K562 (cell line): ENCODE data around the gene TGM1.

Experiments used
- ETV6 ChIP-seq, 3 experiments: fragments of 150-350 bp in 1 of 3; sonication (generic) in 1 of 3; formaldehyde crosslinking in 1 of 3; IDR thresholded peaks; 2 replicates each; pipeline versions ENCODE4 v1.6.1 to v1.8.0; 2014 to 2022; ENCODE audit warnings: borderline replicate concordance in 2 of 3, low read depth in 2 of 3, antibody characterized with exemption in 1 of 3, low read length in 1 of 3, mild to moderate bottlenecking in 1 of 3, missing genetic modification reagents in 1 of 3
- EZH2 ChIP-seq: IDR thresholded peaks from 2 replicates; pipeline ENCODE4 v1.6.1; 2012; ENCODE audit warnings: low read depth, mild to moderate bottlenecking, inconsistent platforms, low read length, borderline replicate concordance
- NFYB ChIP-seq: IDR thresholded peaks from 2 replicates; pipeline ENCODE4 v1.6.1; 2011; ENCODE audit warnings: mild to moderate bottlenecking, moderate library complexity; ENCODE audit not compliant: insufficient read length; ENCODE audit errors: extremely low read depth
- RBM17 ChIP-seq: fragments of 200-400 bp; formaldehyde crosslinking; IDR thresholded peaks from 2 replicates; pipeline ENCODE4 v1.6.1; 2017; ENCODE audit warnings: low read depth, mild to moderate bottlenecking, low read length, borderline replicate concordance
- SETDB1 ChIP-seq: IDR thresholded peaks from one replicate; pipeline ENCODE4 v1.6.1; 2012; ENCODE audit warnings: low read length, control low read depth, inconsistent platforms
- TF ChIP-seq, protein P1 (sequence below), 3 experiments: IDR thresholded peaks in 2 of 3; conservative IDR thresholded peaks in 1 of 3; 2 replicates each; pipeline ENCODE4 v1.5.1; 2011 to 2012; ENCODE audit warnings: low read length in 3 of 3, mild to moderate bottlenecking in 3 of 3, control low read depth in 2 of 3, improper control_type of control experiment in 1 of 3, inconsistent platforms in 1 of 3, low read depth in 1 of 3, mixed read lengths in 1 of 3, moderate library complexity in 1 of 3; ENCODE audit not compliant: insufficient read depth in 2 of 3

DNA sequence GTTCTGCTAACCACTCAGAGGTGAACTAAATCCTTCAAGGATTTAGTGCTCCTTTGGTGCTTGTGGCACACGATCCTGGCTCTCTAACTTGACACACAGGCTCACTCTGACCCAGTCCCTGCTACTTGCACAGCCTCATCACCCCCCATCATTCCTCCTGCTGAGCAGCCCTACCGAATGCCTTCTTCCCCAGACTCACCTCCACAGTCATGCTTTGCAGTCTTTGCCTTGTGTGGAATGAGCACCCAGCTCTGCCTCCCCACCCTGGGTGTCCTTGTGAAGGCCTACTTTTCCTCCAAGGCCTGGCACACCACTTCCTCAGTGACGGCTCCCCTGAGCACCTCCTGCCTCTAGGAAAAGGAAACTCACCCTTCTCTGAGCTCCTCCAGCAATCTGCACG lies 12.6 kb downstream of the TGM1 start:
- TF ChIP-seq ETV6 (IDR thresholded peaks at IDR 0.05; ENCODE audit: borderline replicate concordance in 1 of 2, low read depth in 2 of 2, low read length in 1 of 2): no peak
- TF ChIP-seq ETV6 (CRISPR knock-in tag; IDR thresholded peaks at IDR 0.05; ENCODE audit: borderline replicate concordance): no peak
- TF ChIP-seq NFYB: no peak
- no peak for TF ChIP-seq SETDB1
- TF ChIP-seq, protein P1, sequence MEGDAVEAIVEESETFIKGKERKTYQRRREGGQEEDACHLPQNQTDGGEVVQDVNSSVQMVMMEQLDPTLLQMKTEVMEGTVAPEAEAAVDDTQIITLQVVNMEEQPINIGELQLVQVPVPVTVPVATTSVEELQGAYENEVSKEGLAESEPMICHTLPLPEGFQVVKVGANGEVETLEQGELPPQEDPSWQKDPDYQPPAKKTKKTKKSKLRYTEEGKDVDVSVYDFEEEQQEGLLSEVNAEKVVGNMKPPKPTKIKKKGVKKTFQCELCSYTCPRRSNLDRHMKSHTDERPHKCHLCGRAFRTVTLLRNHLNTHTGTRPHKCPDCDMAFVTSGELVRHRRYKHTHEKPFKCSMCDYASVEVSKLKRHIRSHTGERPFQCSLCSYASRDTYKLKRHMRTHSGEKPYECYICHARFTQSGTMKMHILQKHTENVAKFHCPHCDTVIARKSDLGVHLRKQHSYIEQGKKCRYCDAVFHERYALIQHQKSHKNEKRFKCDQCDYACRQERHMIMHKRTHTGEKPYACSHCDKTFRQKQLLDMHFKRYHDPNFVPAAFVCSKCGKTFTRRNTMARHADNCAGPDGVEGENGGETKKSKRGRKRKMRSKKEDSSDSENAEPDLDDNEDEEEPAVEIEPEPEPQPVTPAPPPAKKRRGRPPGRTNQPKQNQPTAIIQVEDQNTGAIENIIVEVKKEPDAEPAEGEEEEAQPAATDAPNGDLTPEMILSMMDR (IDR thresholded peaks at IDR 0.05 in 2 of 3, conservative IDR thresholded peaks at IDR 0.05 in 1 of 3; ENCODE audit: insufficient read depth in 2 of 3, low read depth in 1 of 3, low read length in 3 of 3): no peak
- TF ChIP-seq EZH2: no peak
- TF ChIP-seq RBM17: no peak
